PC-9 (cell line): ENCODE results near the gene B3GNT3.

Experiments
- CTCF ChIP-seq: fragments of 200-600 bp; sonication (generic); conservative IDR thresholded peaks from 2 replicates; pipeline ENCODE4 v1.6.1; 2017; ENCODE audit warnings: mixed run types, antibody characterized with exemption, mild to moderate bottlenecking, moderate library complexity
- EZH2 ChIP-seq: fragments of 200-600 bp; sonication (generic); IDR thresholded peaks from 2 replicates; pipeline ENCODE4 v1.8.0; 2017; ENCODE audit warnings: antibody characterized with exemption, low read depth

- no peak for TF ChIP-seq CTCF
- TF ChIP-seq EZH2 = no peak
Measured at GRCh38 chr19:17754634-17755442, 40.1 kb upstream of the B3GNT3 start.
